Activated CD4-positive, CD25-positive, alpha-beta regulatory T cell treated with anti-CD3 and anti-CD28 coated beads, Interleukin-2, amount 50 U/mL, for 16 hours (primary cell): ENCODE data around the gene PBOV1.

Experiments
- DNase-seq: peaks from one replicate; pipeline ENCODE4 v3.0.0-alpha.2; 2020; ENCODE audit warnings: low read depth, low spot score

PBOV1 gene

GRCh38 chr6:138205437-138206094, 12.7 kb downstream of the PBOV1 start:
- DNase-seq = no peak

- DNase-seq = no peak
These were observed 13.4 kb downstream of the PBOV1 start for GRCh38 chr6:138204792-138205384.

GRCh38 chr6:138204303-138204702, 14.0 kb downstream of the PBOV1 start:
- no peak for DNase-seq

- DNase-seq = no peak
These were observed 15.0 kb downstream of the PBOV1 start for GRCh38 chr6:138203315-138203714.

GRCh38 chr6:138201836-138202235, 16.5 kb downstream of the PBOV1 start:
- DNase-seq = no peak

GRCh38 chr6:138198430-138199091, 19.7 kb downstream of the PBOV1 start:
- DNase-seq = no peak

- no peak for DNase-seq
These were observed 20.7 kb downstream of the PBOV1 start for GRCh38 chr6:138197570-138197969.

GRCh38 chr6:138196122-138196738, 22.1 kb downstream of the PBOV1 start:
- DNase-seq = no peak

- no peak for DNase-seq
These were observed 24.0 kb downstream of the PBOV1 start for GRCh38 chr6:138194287-138194686.

- no peak for DNase-seq
These were observed 29.9 kb downstream of the PBOV1 start for GRCh38 chr6:138188278-138188941.

GRCh38 chr6:138187156-138187555, 31.1 kb downstream of the PBOV1 start:
- no peak for DNase-seq

- DNase-seq = no peak
These were observed 34.1 kb downstream of the PBOV1 start for GRCh38 chr6:138184230-138184629.

GRCh38 chr6:138183790-138184134, 34.5 kb downstream of the PBOV1 start:
- DNase-seq = no peak

- DNase-seq = no peak
These were observed 35.1 kb downstream of the PBOV1 start for GRCh38 chr6:138182939-138183789.

GRCh38 chr6:138176652-138177232, 41.5 kb downstream of the PBOV1 start:
- no peak for DNase-seq

GRCh38 chr6:138175596-138175995, 42.7 kb downstream of the PBOV1 start:
- no peak for DNase-seq
